EH (cell line): Measurements from ENCODE around the gene MSANTD2.
A peak's percentile ranks its signal among the peaks of the same experiment; 100 is the strongest.

ENCODE experiments used
- DNase-seq: peaks from one replicate; pipeline ENCODE4 v3.0.0-alpha.2; 2015; ENCODE audit warnings: low read depth

Gene MSANTD2

DNA sequence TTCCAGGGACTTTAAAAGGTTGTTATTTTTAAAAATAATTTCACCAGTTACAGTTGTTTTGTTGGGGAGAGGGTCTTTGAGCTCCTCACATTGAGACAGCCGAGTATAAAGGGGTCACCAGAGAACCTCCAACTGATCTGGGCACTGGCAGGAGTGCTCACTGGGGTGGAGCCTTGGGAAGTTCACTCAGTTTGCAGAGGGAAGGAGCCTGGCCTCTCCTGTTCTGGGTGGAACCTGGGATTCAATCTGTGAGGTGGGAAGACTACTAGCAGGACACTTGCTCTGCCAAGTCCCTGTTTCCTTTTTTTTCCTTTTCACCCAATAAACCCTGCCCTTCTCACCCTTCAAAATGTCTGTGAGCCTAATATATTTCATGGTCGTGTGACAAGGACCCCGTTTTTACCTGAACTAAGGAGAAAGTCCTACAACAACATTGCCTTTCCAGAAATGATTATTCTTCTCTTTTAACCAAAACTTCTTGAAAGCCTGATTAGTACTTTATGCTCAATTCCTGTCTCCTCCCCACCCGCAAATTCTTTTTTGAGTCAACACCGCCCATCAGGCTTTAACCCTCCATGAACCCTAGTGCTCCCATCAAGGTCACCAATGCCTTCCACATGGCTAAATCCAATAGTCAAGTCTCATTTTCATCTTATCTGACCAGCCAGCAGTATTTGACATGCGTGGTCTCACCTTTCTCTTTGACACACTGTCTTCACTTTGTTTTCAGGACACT, 22.0 kb upstream of the MSANTD2 start:
- no peak for DNase-seq

DNA sequence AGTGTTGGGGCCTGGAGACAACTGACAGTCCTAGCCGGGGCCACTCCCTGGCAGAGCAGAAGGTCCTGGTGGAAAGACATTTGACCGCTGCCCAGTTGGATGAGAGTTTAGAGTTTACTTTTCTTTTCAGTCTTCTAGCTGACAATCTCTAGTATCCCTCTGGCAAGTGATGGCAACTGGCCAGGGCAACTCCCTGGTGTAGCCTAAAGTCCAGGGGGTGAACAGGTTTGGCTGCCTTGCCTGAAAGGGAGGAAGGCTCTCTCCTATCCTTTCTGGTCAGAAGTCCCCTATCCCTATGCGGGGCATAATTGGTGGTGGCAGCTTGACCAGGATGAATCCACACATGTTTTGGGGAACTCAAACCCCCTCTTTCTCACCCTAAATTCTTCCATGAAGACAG, 16.8 kb upstream of the MSANTD2 start:
- no peak for DNase-seq

DNA sequence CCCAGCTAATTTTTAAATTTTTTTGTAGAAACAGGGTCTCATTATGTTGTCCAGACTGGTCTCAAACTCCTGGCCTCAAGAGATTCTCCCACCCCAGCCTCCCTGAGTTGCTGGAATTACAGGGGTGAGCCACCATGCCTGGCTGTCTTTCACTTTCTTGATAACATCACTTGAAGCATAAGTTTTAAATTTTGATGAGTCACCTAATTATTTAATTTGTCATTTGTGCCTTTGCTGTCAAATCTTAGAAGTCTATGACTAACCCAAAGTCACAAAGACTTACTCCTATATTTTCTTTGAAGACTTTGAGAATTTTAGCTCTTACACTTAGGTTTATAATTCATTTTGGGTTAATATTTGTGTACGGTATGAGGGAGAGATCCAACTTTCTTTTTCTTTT, 14.5 kb upstream of the MSANTD2 start:
- DNase-seq = no peak

DNA sequence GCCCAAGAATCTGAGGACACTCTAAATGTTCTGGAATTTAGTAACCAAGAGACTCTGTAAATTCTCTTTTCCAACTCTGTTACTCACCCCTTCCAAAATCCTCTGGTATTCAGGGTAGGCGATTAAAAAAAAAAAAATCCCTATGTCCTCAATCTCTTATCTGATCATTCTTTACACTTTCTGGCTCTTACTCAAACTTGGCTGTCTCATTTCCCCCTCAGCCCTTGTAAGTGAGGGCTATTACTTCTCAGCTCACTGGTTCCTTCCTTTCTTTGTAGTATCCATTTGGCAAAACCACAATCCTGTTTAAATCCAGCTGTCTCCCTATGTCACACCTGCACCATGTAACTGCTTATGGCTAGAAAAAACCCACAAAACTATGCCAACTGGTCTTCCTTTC, 12.7 kb upstream of the MSANTD2 start:
- DNase-seq = peak; percentile 77

DNA sequence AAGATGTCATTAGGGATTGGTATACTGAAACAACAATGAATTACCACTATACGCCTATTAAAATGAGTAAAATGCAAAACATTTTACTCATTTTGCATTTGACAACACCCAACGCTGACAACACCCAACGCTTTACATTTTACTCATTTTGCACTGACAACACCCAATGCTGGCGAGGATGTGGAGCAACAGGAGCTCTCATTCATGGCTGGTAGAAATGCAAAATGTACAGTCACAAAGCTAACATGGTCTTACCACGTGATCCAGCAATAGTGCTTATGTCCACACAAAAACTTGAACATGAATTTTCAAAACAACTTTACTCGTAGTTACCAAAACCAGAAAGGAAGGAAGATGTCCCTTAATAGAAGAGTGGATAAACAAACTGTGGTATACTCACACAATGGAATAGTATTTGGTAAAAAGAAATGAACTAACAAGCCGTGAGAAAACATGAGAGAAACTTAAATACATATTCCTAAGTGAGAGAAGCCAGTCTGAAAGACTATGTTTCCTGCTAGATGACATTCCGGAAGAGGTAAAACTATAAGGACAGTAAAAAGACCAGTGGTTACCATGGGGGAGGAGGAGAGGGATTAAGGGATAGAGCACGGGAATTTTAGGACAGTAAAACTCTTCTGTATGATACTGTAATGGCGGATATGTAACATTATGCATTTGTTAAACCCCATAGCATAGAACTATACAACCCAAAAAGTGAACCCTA, 11.4 kb upstream of the MSANTD2 start:
- DNase-seq = no peak

DNA sequence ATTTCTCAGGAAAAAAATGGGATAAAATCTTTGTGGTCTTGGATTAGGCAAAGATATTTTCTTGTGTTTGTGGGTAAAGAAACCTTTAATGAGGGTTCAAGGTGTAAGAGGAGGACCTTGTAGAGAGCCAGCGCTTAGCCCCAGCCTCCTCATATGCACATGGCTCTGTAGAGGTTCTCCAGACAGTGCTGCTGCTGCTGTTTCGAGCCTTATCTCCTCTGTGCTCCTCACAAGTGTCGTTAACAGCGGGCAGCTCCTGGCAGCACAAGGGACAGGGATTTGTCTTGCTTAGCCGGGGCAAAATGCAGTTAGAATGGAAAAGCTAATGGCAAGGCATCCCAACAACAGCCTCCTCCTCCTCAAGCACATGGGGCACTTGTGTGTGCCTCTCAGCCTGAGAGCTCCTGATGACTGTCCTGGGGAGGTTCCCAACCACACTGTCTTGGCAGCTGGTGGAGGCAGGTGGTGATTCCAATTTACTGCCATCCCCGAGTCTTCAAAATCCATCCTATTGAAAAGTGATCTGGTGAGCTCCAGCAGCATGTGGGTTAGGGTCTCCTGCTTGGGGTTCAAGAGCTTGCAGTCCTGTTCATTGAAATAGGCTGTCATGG, 7.6 kb upstream of the MSANTD2 start:
- DNase-seq = no peak

DNA sequence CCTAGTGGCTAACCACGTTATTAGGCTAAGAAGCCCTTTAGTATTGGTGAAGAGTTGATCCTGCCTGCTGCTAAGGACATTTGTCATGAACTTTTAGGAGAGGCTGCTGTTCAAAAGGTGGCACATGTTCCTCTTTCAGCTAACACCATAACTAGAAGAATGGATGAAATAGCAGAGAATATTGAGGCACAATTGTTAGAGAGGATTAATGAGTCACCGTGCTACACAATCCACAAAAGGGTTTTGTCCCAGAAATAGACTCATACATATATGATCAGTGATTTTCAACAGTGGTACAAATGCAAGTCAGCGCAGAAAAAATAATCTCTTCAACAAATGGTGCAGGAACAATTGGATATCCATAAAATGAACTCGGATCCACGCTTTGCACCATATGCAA, 7.0 kb upstream of the MSANTD2 start:
- DNase-seq = no peak

DNA sequence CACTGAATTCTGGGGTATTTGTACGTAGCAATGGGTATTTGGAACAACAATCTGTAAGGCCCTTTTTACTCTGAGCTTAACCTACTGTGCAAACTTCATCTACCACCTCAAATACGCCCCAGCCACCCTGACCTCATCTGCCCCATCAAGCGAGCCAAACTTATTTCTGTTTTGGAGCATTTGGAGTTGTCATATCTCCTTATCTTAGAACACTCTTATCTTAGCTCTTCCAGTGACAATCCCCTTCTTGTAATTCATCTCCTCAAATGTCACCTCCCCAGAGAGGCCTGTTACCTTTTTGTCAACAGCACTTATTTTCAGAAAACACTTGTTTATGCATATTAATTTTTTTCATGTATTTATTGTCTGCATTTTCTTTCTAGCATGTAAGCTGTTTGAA, 4.7 kb upstream of the MSANTD2 start:
- DNase-seq = no peak

DNA sequence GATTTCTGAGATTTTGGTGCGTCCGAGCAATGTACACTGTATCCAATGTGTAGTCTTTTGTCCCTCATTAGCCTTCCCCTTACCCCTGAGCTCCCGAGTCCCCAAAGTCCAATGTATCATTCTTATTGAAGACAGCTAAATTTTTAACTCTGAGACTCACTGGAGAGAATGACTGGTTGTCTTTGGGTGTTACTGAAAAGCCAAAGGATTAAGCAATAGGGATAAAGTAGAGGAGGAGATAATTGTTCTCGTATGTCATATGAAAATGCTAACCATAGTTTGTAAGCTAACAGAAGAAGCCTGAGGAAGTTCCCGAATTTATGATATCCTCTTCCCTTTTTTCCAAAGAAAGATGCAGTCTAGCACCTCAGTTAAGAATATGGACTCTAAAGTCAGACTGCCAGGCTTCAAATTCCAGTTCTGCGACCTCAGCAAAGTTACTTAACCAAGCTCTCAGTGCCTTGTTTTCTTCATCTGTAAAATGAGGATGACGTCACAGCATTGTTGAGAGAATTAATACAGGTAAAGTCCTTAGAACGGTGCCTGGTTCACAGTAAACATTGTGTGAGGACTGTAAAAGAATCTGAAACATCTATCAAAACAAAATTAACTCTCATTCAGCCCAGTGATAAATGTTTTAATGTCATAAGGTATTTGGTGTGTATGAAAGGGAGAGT, 1.6 kb upstream of the MSANTD2 start:
- peak; percentile 50 for DNase-seq

DNA sequence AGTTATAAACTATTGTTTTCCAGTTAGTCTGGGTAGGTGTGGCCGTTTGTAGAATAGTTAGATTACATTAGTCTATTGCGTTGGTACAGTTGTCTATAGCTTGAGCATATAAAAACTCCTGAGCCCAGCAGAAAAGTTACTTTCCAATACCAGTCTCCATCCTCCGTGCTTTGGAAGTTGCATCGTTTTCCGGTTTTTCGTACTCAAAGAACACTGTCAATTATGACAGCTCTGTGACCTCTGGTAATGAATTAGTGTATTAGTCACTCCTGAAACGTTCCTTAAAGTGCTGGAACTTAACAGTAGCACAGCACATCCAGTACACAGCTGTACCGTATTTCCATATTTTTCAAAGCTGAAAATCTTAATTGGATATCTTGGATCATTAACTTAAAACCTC, 808 bp upstream of the MSANTD2 start:
- peak; percentile 68 for DNase-seq

DNA sequence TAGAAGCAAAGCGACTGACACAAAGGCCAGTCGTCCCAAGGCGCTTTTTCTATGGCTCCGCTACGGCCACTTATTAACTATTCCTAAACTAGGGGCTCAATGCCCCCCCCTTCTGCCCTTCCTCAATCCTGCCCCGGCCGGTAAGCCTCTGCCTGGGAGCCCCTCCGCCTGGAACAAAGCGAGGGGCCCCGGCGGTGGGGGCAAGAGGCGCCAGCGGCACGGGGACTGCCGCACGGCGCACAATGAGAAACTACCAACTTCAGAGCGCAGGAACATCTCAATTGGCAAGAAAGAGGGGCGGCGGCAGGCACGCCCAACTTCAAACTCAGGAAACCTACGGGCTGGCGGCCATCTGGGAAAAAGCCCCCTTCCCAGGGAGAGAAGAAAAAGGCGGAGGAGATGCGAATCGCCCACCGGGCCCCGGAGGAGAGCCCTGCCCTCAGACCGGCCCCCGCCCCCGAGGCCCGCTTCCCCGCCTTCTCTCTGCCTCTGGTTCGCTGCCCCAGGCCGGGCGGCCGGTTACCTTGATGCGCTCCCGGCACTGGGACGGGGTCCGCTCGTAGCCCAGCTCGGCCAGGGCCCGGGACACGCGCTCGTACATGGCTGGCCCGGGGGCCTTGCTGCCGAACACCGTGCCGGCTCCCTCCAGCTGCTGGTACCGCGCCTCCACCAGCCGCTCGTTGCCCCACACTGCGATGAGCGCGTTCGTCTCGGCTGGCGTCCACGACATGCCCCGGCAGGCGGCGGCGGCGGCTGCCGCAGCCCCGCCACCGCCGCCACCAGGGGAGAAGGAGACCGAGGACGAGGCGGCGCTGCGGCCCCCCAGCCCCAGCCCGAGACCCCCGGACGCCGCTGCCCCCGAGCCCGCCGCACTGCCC, 619 bp downstream of the MSANTD2 start:
- peak; percentile 39 for DNase-seq

DNA sequence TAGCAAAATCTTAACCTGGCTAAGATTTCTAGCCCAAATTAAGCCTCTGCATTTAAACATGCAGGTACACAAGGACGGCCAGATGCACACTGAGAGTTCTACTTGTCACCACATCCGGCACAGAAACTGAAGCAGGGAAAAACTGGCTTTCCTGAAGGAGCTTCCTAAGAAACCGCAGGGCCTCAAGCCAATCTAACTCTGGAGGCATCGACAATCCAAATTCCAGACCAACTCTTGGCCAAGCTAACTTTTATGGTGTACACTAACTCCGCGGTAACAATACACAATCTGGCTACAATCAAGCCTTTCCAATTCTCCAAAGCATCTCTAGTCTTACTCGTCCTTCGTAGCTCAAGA, 1.2 kb downstream of the MSANTD2 start:
- peak; percentile 85 for DNase-seq

DNA sequence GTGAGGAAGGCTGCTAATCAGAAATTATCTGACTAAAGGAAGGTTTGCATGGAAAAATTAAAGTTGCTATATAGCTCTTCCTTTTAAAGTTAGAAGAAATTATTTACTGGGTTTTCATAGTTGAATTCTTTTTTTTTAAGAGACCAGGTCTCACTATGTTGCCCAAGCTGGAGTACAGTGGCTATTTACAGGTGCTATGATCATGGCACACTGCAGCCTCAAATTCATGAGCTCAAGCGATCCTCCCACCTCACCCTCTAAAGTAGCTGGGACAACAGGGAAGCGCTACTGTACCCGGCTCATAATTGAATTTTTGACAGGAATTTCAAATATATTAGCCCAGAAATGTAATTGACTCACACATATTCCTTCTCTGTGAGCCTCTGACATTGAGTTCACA, 3.9 kb downstream of the MSANTD2 start:
- DNase-seq = no peak

DNA sequence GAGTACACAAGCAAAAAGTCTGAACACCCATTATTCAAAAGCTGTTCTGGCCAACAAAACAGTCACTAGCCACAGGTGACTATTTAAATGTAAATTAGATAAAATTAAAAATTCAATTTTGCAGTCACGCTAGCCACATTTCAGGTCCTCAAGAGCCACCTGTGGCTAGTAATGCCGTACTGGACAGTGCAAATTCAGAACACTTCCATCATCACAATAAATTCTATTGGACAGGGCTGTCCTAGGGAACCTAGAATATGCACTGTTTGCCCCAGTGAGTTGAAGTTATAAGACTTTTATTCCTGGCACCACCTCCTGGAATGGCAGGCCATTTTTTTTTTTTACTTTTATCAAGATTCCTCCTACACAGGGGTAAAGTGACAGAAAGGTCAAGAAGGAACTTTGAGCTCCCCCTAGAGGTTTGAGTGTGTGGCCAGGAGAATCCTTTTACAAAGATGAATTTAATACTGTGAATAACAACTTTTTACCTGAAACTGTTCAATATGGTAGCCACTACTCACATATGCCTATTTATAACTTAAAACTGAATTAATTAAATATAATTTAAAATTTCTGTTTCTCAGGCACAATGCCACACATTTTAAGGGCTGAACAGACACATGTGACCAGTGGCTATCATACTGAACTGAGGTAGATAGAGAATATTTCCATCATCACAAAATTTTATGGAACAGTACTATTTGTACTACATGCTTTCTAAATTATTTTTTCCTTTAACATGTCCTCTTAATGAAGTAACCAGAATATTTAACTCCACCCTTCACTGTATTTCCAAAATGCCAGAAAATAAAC, 6.5 kb downstream of the MSANTD2 start:
- DNase-seq = peak; percentile 62

DNA sequence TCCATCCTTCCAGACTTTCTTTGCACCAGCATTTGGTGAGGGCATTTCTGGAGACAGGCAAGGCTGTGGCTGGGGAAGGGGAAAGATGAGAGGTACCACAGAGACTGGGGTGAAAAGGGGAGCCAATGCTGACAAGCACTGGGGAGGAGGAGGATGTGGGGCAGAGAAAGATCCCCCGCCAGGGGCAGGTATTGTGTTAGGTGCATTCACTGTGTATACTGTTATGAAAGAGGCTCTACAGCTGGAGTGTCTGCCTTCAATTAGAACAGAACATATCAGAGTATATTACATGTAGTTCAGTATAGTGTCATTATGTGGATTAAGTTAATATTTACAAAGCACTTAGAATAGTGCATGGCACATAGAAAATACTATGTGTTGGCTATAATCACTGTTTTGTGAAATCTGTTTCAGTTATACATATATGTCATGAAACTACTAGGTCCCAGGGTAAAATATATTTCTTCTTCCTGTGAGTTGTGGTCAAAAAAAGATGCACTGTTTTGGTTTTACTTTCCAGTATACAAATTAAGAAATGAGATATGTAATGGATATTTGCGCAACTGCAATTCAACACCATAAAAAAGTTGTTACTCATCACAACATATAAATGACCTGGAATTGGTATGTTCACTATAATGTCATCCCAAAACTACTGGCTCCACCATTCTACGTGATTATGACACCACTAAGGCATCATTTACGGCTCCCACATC, 8.4 kb downstream of the MSANTD2 start:
- peak; percentile 23 for DNase-seq

DNA sequence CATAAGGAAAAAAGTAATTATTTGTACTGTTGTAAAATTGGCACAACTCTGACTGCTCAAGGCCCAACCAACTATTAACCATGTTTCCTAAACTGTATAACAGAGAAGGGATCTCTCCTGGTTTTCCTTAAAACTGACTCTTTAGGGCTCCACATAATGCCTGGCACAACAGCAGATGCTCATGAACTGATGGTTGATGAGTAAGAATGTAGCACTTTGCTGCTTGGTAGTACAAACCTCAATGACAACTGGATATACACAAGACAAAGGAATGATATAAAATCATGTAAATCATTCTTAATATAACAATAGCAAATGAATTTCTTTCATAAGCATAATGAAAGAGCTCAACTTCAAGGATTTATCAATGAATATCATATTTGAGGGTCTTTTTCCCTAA, 11.7 kb downstream of the MSANTD2 start:
- DNase-seq = peak; percentile 23

DNA sequence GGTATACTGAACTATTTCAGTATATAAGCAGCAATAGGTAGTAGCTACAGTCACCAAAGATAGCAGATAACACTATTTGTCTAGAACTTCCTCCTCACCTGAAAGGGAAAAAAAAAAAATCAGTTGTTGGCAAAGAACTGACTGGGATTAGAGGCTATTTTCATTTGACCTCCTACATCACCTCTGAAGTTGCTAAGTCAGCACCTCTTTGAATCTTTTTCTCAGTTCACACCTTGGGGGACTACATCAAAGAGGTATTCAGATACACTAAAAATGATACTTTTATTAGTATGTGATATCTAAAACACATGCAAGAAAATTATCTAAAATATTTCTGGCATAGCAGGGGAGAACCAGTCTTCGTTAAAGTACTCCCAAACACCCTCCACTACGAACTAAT, 16.2 kb downstream of the MSANTD2 start:
- DNase-seq = no peak

DNA sequence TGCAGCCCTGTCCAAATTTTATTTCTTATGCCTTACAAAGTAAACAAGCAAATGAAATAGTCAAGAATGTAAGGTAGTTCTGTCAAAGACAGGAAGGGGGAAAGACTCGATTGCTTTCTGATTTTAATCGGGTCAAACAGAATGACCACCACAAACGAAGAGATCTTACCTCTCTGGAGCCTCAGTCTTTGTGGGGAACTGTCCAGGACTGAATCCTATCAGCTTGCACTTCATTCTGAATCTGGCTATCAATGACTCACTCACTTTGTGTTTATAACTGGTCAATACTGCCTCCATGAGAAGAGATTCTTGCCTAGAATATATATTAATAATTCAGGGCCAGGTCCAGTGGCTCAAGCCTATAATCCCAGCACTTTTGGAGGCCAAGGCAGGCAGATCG, 17.2 kb downstream of the MSANTD2 start:
- no peak for DNase-seq

DNA sequence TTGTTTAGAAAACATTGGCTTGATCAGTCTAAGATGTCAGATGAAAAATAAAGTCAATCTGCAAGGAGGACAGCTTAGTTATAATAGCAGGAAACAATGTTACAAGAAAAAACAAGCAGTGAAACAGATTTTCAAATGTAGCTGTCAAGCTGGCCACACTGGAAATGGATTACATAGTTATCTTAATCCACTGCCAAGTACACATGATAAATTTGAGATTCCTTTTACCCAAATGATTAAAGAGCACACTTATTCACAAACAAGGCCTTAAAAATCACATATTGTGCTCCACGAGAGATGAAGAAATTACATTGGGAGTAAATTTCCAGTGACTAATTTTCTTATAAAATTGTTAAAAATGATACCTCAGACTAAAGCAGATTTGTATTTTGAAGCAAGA, 20.6 kb downstream of the MSANTD2 start:
- DNase-seq = no peak

DNA sequence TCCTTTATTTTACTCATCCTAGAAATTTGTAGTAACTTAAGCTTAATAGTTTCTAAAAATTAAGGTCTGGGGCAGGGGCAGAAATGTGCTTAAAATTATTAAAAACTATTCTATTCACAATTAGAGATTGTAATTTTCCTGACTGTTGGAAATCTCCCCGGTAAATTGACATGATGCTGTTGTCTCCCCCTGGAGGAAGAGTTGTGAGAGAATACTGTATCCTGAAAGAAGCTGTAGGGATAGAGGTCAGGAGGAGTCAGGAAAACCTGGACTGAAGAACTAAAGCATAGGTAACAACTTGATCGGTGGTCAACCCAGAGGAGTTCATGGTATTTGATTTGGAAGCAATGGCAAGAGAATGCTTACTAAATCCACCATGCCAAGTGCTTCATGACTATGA, 21.9 kb downstream of the MSANTD2 start:
- no peak for DNase-seq
